Stimulated activated naive CD8-positive, alpha-beta T cell treated with anti-CD3 and anti-CD28 coated beads, Interleukin-15, Interleukin-2, amounts not matched to agents 100 ng/mL and 50 ng/mL, for 24 hours (primary cell): ENCODE results near the gene SKI.

ENCODE experiments used
- H3K27ac Mint-ChIP-seq: one replicate; pipeline ENCODE4 v1.8.0; 2021; ENCODE audit warnings: mild to moderate bottlenecking, mixed read lengths
- H3K27me3 Mint-ChIP-seq: one replicate; pipeline ENCODE4 v1.8.0; 2021; ENCODE audit warnings: mixed read lengths
- H3K36me3 Mint-ChIP-seq: one replicate; pipeline ENCODE4 v1.8.0; 2021; ENCODE audit warnings: low read depth, mixed read lengths
- H3K4me1 Mint-ChIP-seq: one replicate; pipeline ENCODE4 v1.8.0; 2021; ENCODE audit warnings: low read depth, mixed read lengths
- H3K4me3 Mint-ChIP-seq: one replicate; pipeline ENCODE4 v1.8.0; 2021; ENCODE audit warnings: mild to moderate bottlenecking, mixed read lengths
- H3K9me3 Mint-ChIP-seq: one replicate; pipeline ENCODE4 v1.8.0; 2021; ENCODE audit warnings: mixed read lengths

Gene SKI

DNA sequence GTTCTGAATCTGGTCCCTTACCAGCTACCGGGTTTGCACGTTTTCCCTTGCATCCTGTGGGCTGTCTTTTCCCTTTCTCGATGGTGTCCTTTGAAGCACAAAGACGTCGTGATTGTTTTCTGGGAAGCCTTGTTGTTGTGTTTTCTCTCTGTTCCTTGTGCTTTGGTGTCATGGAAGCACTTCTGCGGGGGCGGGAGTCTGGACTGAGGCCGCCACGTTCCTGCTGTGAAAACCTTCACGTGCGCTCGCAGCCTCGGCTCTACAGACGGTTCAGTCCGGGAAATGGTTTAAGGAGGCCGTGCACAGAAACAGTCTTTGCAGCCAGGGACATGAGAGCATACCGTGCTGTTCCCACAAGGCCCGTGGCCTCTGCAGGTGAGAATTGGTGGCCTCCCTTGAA, 68.5 kb downstream of the SKI start:
- peak overlapping the region; percentile 77 for H3K27ac Mint-ChIP-seq
- H3K27me3 Mint-ChIP-seq: no peaks in the 10 kb centered on the region
- H3K4me1 Mint-ChIP-seq: peaks cover 86% of the 10 kb centered on the region
- H3K9me3 Mint-ChIP-seq: no peaks in the 10 kb centered on the region
- H3K36me3 Mint-ChIP-seq: peaks cover 9% of the 10 kb centered on the region
- H3K4me3 Mint-ChIP-seq: no peak overlapping the region

DNA sequence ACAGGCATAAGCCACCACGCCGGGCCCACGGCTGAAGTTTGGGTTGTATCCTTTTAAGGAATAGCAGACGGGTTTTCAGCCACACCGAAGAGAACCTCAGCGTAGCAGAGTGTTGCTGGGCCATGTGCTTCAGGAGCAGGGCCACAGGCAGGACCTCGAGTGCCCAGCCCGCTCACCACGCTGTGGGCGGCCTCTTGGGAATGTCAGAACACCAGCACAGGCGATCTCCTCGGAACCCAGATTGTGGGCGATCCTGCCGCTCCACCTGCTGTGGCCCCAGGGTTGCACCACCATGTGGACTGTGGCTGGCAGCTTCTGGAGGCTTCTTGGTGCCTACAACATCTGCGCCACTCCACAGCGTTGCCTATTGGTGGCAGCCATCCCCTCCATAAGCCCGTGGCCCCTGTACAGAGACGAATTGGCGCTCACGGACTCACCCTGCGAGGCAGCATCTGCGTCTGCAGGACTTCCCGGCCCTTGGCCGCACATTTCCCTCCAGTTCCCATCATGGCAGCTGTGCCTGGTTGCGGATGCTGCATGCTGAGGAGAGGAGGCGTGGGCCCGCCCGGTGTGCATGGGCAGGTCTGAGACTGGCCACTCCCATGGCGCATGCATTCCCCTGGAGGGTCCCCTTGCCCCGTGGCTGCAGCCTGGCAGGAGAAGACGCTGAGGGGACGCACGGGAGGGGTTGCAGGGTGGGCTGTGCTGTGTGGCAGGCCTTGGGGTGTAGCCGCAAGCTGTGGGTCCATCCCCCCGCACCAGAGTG, 69.3 kb downstream of the SKI start:
- Mint-ChIP-seq H3K9me3 (no peaks in the 10 kb centered on the region), H3K4me3 (no peak overlapping the region), H3K27ac (no peak overlapping the region), H3K36me3 (peaks cover 9% of the 10 kb centered on the region), H3K27me3 (no peaks in the 10 kb centered on the region), H3K4me1 (peaks cover 85% of the 10 kb centered on the region)

DNA sequence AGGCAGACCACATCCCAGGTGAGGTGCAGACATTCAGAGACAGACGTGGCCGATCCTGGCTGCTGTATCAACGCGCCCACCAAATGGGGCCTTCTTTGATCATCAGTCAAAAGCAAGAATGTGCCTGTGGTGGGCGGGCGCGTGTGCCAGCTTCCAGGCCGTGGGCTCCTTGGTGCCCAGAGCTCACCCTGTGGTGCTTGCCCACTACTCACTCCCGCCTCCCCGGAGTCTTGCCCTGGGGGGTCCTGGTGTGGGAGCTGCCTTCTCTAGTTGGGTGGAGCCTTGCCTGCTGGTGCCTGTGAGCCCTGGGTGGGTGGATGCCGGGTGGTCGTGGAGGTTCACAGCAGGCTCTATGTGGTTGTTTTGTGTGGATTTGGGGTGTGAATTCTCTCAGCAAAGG, 70.6 kb downstream of the SKI start:
- H3K4me1 Mint-ChIP-seq: peaks cover 83% of the 10 kb centered on the region

DNA sequence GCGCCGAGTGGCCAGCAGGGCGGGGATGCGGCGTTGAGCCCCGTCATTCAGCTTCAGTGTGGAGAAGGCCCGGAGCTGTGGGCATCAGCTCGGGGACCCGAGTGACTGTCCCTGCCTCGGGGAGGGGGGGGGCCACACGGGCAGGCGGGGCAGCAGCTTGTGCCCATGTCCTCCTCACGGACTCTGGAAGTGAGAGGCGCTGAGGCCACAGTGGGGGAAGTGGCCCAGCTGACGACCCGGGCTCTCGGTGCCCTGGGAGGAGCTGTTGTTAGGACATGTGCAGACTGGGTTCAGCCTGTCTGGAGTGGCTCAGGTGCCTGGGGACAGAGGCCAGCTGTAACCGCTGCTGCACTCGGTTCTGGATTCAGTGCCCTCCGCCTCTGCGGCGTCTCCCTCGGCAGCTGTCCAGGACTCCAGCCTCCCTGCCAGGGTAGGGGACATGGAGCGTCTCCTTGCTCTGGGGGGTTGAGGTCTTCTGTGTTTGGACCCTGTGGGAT, 71.1 kb downstream of the SKI start:
- peaks cover 6% of the 10 kb centered on the region for H3K36me3 Mint-ChIP-seq
- H3K9me3 Mint-ChIP-seq: no peaks in the 10 kb centered on the region
- peak overlapping the region; percentile 92 for H3K27ac Mint-ChIP-seq
- no peaks in the 10 kb centered on the region for H3K27me3 Mint-ChIP-seq
- peak overlapping the region; percentile 47 for H3K4me3 Mint-ChIP-seq
- H3K4me1 Mint-ChIP-seq: peaks cover 78% of the 10 kb centered on the region

More for the DNA sequence above, 70.6 kb downstream of the SKI start:
- peak overlapping the region; percentile 13 for H3K4me3 Mint-ChIP-seq
- H3K27ac Mint-ChIP-seq: peak overlapping the region; percentile 67
- H3K36me3 Mint-ChIP-seq: peaks cover 6% of the 10 kb centered on the region
- no peaks in the 10 kb centered on the region for H3K27me3 Mint-ChIP-seq
- no peaks in the 10 kb centered on the region for H3K9me3 Mint-ChIP-seq

DNA sequence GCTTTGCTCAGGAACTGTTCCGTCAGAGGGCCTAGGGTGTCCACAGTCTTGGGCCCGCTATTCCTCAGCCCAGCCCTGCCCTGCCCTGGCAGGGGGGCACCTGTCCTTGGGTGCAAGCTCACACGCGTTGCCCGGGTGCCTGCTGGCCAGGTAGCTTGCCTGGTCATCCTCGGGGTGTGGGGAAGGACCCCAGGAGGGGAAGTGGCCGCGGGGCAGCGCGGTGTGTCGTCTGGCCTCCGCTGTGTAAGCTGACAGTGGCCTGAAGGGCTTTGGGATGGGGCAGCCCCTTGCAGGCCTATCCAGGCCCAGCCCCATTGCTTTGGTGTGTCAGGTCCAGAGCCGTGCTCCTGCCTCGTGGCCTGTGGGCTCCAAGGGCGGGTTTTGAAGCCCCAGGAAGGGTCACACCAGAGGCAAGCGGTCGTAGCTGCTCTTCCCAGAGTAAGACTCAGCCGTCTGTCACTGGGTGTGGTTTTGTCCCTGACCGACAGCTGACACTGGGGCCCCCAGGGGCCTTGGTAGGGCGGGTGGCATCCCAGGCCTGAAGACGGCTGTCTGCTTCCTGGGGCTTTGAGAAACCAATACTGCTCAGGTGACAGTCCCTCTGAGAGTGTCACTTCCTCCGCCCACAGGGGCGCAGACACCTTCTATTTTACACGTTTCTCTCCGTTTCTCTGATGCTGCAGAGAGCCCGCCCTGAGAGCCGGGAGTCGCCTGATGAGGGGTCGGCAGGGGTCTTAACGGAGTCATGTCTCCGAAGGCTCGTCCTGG, 72.1 kb downstream of the SKI start:
- Mint-ChIP-seq H3K36me3 (peaks cover 6% of the 10 kb centered on the region), H3K4me3 (peak overlapping the region; percentile 81), H3K4me1 (peaks cover 69% of the 10 kb centered on the region)

DNA sequence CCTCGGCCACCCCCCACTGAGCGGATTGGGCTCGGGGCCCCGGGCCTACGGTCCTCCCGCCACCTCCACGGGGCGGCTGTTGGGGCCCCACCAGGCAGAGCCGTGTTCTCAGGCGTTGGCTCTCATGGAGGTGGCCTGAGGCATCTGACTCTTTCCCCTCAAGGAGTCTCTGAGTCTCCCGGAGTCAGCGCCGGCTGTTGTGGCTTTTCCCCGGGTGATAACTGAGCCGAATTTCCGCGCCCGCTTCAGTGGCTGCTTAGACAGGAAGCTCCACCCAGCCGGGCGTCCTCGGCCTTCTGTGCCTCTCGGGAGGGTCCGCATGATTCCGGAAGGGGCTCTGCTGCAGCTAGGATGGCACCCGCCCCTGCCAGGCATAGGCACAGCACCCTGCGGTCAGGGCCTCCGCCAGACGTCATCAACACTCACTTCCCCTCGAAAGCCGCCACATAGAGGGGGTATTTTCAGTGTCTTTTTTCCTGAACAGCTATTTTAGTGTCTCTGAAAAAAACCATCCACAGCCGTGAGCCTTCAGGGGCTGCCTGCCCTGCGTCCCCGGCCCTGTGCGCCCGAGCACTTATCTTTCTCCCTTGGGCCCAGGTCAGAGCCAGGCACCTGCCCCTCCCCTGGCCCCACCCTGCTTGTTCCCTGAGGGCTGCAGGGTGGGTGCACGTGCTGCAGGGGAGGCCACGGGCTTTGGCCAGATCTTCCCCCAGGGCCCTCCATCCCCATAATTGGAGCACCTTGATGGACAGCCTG, 72.9 kb downstream of the SKI start:
- peak overlapping the region; percentile 92 for H3K27ac Mint-ChIP-seq
- H3K36me3 Mint-ChIP-seq: peaks cover 14% of the 10 kb centered on the region
- no peaks in the 10 kb centered on the region for H3K27me3 Mint-ChIP-seq
- no peaks in the 10 kb centered on the region for H3K9me3 Mint-ChIP-seq
- peak overlapping the region; percentile 81 for H3K4me3 Mint-ChIP-seq
- H3K4me1 Mint-ChIP-seq: peaks cover 61% of the 10 kb centered on the region

More for the DNA sequence above, 72.1 kb downstream of the SKI start:
- Mint-ChIP-seq H3K27ac (peak overlapping the region; percentile 92), H3K9me3 (no peaks in the 10 kb centered on the region), H3K27me3 (no peaks in the 10 kb centered on the region)

DNA sequence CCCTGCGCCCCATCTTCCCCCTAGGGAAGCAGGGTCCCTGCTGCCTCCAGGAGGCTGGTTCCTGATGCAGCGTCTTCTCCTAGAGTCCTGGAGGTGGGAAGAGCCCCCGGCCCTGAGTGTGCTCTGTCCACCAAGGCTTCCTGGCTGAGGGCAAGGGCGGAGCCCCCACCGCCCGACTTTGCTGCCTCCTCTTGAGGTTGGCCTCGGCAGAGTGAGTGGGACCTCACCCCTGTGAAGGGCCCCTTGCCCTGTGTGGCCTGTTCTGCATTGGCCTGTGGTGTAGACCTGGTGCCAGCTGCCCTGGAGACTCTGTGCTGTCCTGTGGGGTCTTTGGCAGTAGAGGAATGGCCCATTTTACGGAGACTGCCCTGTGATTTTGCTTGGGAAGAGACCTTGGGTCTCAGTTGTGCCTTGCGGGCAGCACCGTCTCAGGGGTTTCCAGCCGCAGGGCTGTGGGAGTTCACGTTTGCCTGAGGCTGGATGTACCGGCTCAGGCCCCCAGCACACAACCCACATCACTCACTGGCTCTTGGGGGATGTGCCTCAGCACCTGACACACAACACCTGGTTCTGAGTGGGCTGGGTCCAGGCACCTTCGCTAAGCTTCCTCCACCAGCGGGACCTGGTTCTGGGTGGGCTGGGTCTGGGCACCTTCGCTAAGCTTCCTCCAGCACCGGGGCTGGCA, 73.6 kb downstream of the SKI start:
- peak overlapping the region; percentile 92 for H3K27ac Mint-ChIP-seq
- H3K4me3 Mint-ChIP-seq: peak overlapping the region; percentile 81
- peaks cover 10% of the 10 kb centered on the region for H3K36me3 Mint-ChIP-seq
- H3K27me3 Mint-ChIP-seq: no peaks in the 10 kb centered on the region
- no peaks in the 10 kb centered on the region for H3K9me3 Mint-ChIP-seq
- peaks cover 55% of the 10 kb centered on the region for H3K4me1 Mint-ChIP-seq

DNA sequence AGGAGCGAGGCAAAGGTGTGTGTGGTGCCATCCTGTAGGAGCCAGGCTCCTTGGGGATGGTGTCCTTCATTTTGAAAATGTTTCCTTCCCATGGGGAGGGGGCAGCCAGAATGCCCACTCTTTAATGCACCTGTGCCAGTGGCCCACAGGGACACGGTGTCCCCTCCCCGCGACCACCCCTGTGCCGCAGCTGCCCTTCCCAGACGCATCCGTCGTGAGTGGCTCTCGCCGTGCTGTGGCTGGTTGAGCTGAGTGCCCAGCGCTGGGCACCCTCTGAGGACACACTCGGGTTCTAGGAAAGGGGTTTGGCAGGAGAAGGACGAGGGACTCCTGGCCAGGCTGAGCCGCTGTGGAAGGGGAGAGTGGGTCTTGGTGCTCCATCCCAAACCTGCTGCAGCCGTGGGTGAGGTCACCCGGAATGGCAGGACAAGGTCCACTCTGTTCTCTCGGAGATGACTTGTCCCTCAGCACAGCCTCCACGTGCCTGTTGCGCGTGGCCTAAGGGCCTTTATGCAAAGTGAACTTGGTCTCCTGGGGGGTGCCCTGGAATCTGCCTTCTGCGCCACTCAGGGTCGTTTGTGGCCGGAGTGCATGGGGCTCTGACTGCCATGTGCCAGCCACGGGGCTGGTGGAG, 74.3 kb downstream of the SKI start:
- Mint-ChIP-seq H3K27ac (no peak overlapping the region), H3K4me1 (peaks cover 49% of the 10 kb centered on the region), H3K4me3 (no peak overlapping the region), H3K27me3 (no peaks in the 10 kb centered on the region), H3K9me3 (no peaks in the 10 kb centered on the region), H3K36me3 (peaks cover 16% of the 10 kb centered on the region)

DNA sequence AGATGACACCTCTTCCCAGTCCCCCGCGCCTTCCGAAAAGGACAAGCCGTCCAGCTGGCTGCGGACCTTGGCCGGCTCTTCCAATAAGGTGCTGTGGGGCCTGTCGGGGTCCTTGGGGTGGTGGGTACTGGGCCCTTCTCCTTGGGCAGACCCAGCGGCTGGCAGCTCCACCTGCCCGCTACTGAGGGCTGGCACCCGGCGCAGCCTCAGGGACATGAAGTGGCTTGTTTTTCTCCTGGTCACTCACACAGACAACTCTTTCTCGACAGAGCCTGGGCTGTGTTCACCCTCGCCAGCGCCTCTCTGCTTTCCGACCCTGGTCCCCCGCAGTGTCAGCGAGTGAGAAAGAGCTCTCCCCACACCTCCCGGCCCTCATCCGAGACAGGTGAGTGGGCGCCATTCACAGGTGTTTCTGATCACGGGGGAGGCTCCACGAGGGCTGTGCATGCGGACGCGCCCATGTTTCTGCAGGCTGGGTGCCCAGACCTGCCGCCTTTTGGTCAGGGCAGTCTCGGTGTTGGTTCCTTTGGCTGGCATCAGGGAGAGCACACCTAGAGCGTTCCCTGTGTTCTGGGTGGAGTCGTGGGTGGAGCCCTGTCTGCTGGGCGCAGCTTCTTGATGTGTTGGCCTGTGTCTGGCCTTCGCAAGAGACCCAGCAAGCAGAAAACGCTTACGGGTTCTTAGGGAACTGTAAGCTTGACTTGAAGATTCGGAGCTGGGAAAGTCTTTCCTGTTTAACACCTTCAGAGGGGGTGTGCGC, 75.1 kb downstream of the SKI start:
- H3K27me3 Mint-ChIP-seq: no peaks in the 10 kb centered on the region
- no peaks in the 10 kb centered on the region for H3K9me3 Mint-ChIP-seq
- H3K36me3 Mint-ChIP-seq: peaks cover 24% of the 10 kb centered on the region
- peak overlapping the region; percentile 31 for H3K27ac Mint-ChIP-seq
- no peak overlapping the region for H3K4me3 Mint-ChIP-seq
- peaks cover 45% of the 10 kb centered on the region for H3K4me1 Mint-ChIP-seq

DNA sequence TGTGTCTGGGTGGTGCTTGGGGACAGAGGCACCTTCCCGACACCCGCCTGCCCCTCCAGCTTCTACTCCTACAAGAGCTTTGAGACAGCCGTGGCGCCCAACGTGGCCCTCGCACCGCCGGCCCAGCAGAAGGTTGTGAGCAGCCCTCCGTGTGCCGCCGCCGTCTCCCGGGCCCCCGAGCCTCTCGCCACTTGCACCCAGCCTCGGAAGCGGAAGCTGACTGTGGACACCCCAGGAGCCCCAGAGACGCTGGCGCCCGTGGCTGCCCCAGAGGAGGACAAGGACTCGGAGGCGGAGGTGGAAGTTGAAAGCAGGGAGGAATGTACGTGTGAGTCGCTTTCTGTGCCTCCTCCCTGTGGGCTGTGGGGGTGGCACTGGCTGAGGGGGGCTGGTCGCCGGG, 75.7 kb downstream of the SKI start:
- no peaks in the 10 kb centered on the region for H3K9me3 Mint-ChIP-seq
- no peaks in the 10 kb centered on the region for H3K27me3 Mint-ChIP-seq
- H3K27ac Mint-ChIP-seq: no peak overlapping the region
- no peak overlapping the region for H3K4me3 Mint-ChIP-seq
- peaks cover 30% of the 10 kb centered on the region for H3K36me3 Mint-ChIP-seq
- H3K4me1 Mint-ChIP-seq: peaks cover 39% of the 10 kb centered on the region

DNA sequence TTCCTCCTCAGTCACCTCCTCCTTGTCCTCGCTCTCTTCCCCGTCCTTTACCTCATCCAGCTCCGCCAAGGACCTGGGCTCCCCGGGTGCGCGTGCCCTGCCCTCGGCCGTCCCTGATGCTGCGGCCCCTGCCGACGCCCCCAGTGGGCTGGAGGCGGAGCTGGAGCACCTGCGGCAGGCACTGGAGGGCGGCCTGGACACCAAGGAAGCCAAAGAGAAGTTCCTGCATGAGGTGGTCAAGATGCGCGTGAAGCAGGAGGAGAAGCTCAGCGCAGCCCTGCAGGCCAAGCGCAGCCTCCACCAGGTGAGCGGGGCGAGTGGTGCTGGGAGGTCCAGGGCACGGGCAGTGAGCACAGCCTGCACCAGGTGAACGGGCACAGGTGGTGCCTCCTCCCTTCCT, 76.2 kb downstream of the SKI start:
- Mint-ChIP-seq H3K27ac (no peak overlapping the region), H3K4me3 (no peak overlapping the region), H3K9me3 (no peaks in the 10 kb centered on the region), H3K27me3 (no peaks in the 10 kb centered on the region), H3K36me3 (peaks cover 31% of the 10 kb centered on the region), H3K4me1 (peaks cover 34% of the 10 kb centered on the region)

DNA sequence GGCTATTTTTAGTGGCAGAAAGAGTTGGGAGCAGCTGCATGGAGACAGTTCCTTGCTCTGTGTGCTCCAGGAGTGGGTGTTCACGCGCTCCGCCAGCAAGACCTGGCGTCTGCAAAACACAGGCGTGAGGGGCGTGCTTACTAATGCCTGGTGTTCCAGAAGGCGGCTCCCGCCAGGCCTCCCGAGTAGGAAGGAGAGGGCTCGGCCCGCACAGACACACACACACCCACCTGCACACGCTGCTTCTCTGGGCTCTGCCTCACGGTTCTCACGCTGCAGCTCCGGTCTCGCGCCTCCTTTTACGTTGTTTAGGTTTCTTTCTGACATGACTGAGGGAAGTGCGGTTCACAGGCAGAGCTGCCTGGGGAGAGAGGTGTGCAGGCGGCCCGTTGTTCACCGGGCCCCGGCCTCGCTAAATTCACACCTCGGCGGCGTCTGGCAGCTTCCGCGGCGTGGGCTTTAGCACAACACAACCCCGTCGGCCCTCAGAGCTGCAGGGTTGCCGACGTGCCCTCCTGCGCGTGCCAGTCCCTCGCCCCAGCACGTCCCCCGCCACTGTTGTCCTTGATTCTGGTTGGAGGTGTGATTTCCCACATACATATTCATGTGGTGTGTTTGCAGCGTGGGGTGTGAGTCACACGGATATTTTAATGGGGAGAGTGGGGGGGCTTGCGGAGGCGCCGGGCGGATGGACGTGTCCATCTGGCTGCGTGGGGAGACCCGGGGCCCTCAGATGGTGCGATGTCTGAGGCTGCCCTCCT, 77.0 kb downstream of the SKI start:
- H3K4me3 Mint-ChIP-seq: no peak overlapping the region
- peaks cover 31% of the 10 kb centered on the region for H3K36me3 Mint-ChIP-seq
- H3K27ac Mint-ChIP-seq: no peak overlapping the region
- H3K27me3 Mint-ChIP-seq: no peaks in the 10 kb centered on the region
- H3K9me3 Mint-ChIP-seq: no peaks in the 10 kb centered on the region
- H3K4me1 Mint-ChIP-seq: peaks cover 26% of the 10 kb centered on the region
